Measurements from ENCODE around the gene AMBRA1. TPM values are rescaled to one million over a fixed set of nuclear protein-coding genes. Genes with fewer than 3 reads are reported as not detected.

The AMBRA1 gene
- total RNA-seq, 4 donors from 2014 or later: 36.0 to 59.2 (median 51.9) TPM

DNA sequence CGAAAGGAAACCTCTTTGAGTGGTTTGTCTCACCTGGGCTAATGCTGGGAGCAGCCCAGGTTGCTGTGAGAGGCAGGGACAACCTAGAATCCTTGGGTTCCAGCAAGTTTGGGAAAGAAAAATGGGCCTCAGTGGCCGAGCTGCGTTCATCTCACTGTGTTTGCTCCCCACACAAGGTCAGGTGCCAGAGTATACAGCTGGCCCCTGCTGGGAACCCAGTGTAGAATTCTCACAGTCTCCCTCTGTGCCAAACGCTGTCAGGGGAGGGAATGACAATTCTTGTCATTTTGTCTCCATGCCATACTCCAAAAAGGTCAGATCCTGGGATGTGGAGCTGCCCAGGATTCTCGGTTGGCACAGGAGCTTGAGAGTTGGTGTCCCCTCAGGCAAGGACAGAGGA is 242.2 kb downstream of the AMBRA1 start:
- H3K27me3 ChIP-seq: no peaks in the 10 kb centered on the region
- intact Hi-C loops (cut with DNase I): no loop called here
- DNase-seq: no peak
- H3K9me3 ChIP-seq: no peaks in the 10 kb centered on the region
- peaks cover 6 to 21% of the 10 kb centered on the region in 2 donors for H3K4me1 ChIP-seq
- no peak for TF ChIP-seq POLR2A (IDR thresholded peaks at IDR 0.05)
- H3K4me3 ChIP-seq (replicated peaks in 1 of 3): no peak overlapping the region
- WGBS, 2 donors: 69 to 92% methylated on average over 3 to 5 of the region's 5 CpGs
- H3K27ac ChIP-seq: no peak overlapping the region
- no peaks in the 10 kb centered on the region for H3K36me3 ChIP-seq

DNA sequence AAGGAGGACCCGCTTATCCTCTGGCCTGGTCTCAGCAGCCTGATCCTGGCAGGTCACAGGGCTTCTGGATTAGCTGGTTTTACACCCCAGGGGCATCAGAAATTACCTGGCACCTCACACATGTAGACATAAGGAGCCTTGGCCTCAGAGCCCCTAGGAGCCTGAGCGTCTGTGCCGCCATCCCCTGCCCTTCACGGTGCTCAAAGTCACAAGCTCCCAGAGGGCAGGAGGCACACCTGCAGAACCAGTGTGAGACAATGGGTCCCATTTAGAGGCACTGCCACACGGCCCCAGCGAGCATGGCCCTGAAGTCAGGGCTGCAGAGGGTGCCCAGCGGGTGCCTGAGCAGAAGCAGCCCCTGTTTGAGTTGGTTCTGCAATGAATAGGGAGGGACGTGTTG is 242.7 kb downstream of the AMBRA1 start:
- H3K36me3 ChIP-seq: no peaks in the 10 kb centered on the region
- peaks cover 6 to 21% of the 10 kb centered on the region in 2 donors for H3K4me1 ChIP-seq
- WGBS, 2 donors: 90 to 97% methylated on average over 5 to 8 of the region's 8 CpGs
- no peak overlapping the region for H3K4me3 ChIP-seq (replicated peaks in 1 of 3)
- TF ChIP-seq, protein P1, sequence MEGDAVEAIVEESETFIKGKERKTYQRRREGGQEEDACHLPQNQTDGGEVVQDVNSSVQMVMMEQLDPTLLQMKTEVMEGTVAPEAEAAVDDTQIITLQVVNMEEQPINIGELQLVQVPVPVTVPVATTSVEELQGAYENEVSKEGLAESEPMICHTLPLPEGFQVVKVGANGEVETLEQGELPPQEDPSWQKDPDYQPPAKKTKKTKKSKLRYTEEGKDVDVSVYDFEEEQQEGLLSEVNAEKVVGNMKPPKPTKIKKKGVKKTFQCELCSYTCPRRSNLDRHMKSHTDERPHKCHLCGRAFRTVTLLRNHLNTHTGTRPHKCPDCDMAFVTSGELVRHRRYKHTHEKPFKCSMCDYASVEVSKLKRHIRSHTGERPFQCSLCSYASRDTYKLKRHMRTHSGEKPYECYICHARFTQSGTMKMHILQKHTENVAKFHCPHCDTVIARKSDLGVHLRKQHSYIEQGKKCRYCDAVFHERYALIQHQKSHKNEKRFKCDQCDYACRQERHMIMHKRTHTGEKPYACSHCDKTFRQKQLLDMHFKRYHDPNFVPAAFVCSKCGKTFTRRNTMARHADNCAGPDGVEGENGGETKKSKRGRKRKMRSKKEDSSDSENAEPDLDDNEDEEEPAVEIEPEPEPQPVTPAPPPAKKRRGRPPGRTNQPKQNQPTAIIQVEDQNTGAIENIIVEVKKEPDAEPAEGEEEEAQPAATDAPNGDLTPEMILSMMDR (IDR thresholded peaks at IDR 0.05): no peak
- no peak for TF ChIP-seq POLR2A (IDR thresholded peaks at IDR 0.05)
- no peaks in the 10 kb centered on the region for H3K27me3 ChIP-seq
- intact Hi-C loops (cut with DNase I): no loop called here
- H3K27ac ChIP-seq: no peak overlapping the region
- no peak for DNase-seq
- H3K9me3 ChIP-seq: no peaks in the 10 kb centered on the region

DNA sequence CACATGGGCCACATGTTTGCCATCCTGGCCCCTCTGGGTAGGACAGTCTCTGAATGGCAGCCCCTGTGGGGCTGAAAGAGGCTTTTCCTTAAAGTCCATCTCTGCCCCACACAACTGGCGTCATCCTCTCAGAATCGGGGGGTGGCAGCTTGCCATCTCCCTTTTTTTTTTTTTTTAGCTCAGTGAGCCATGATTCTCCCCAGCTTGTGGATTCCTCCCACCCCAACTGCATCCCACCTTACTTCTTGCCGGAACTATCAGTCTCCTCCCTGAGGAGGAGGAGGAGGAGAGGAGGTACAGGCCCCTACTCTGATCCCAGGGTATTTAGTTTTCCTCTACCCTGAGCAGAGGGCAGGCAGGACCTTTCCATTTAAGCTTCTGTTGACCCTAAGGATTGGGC is 243.1 kb downstream of the AMBRA1 start:
- no peak overlapping the region for H3K27ac ChIP-seq
- H3K36me3 ChIP-seq: no peaks in the 10 kb centered on the region
- 64 to 82% methylated on average over 3 of the region's 3 CpGs for WGBS, 2 donors
- intact Hi-C loops (cut with DNase I): no loop called here
- H3K4me1 ChIP-seq: peaks cover 6 to 21% of the 10 kb centered on the region in 2 donors
- no peak overlapping the region for H3K4me3 ChIP-seq (replicated peaks in 1 of 3)
- TF ChIP-seq, protein P1 (IDR thresholded peaks at IDR 0.05): no peak
- TF ChIP-seq POLR2A (IDR thresholded peaks at IDR 0.05): no peak
- no peaks in the 10 kb centered on the region for H3K9me3 ChIP-seq
- H3K27me3 ChIP-seq: no peaks in the 10 kb centered on the region
- no peak for DNase-seq

GRCh38 chr11:46348566-46349401 is 245.0 kb downstream of the AMBRA1 start:
- no peak for TF ChIP-seq POLR2A (IDR thresholded peaks at IDR 0.05)
- Histone ChIP-seq H3K36me3 (no peaks in the 10 kb centered on the region), H3K4me3 (replicated peaks in 1 of 3) (peak overlapping the region in 1 of 3 donors; percentile 86), H3K27ac (no peak overlapping the region), H3K27me3 (no peaks in the 10 kb centered on the region), H3K4me1 (peaks cover 6 to 21% of the 10 kb centered on the region in 2 donors), H3K9me3 (no peaks in the 10 kb centered on the region)
- intact Hi-C loops (cut with DNase I): no loop called here
- no peak for DNase-seq
- 66 to 77% methylated on average over 16 to 18 of the region's 18 CpGs for WGBS, 2 donors

GRCh38 chr11:46347637-46348311 is 246.0 kb downstream of the AMBRA1 start:
- TF ChIP-seq, protein P1 (IDR thresholded peaks at IDR 0.05): no peak
- no peak for TF ChIP-seq POLR2A (IDR thresholded peaks at IDR 0.05)
- peak overlapping the region; percentile 66 to 86 (median 81) for H3K4me3 ChIP-seq (replicated peaks in 1 of 3)
- 26 to 28% methylated on average over 12 to 32 of the region's 63 CpGs for WGBS, 2 donors
- no peaks in the 10 kb centered on the region for H3K36me3 ChIP-seq
- peak in 1 of 2 donors; percentile 32 for DNase-seq
- H3K27me3 ChIP-seq: no peaks in the 10 kb centered on the region
- peaks cover 6 to 21% of the 10 kb centered on the region in 2 donors for H3K4me1 ChIP-seq
- no peaks in the 10 kb centered on the region for H3K9me3 ChIP-seq
- peak overlapping the region in 1 of 3 donors; percentile 41 for H3K27ac ChIP-seq
- intact Hi-C loops (cut with DNase I): no loop called here
